ENCODE results near the gene S1PR4. TPM values are rescaled to one million over a fixed set of nuclear protein-coding genes. Genes with fewer than 3 reads are reported as not detected.
"Not testable (repeated sequence)": the region's sequence is repeated elsewhere in the genome, so short reads cannot be mapped to it uniquely, and the experiment has no call there.

Gene S1PR4
- total RNA-seq, 1 donor from 2014 or later = 0.10 TPM

- no peak for DNase-seq (ENCODE audit: low read depth)
These were observed 587 bp downstream of the S1PR4 start for GRCh38 chr19:3178973-3179738.

GRCh38 chr19:3179739-3180293, 1.2 kb downstream of the S1PR4 start:
- DNase-seq (ENCODE audit: low read depth) = no peak

- no peak for DNase-seq (ENCODE audit: low read depth)
These were observed 5.4 kb downstream of the S1PR4 start for GRCh38 chr19:3183721-3184641.

- no peak for DNase-seq (ENCODE audit: low read depth)
These were observed 6.4 kb downstream of the S1PR4 start for GRCh38 chr19:3184847-3185460.

GRCh38 chr19:3185461-3186159, 7.0 kb downstream of the S1PR4 start, which contains the start of gene NCLN:
TSS of gene NCLN (plus strand) at chr19:3185930. CDS start at chr19:3186031, 101 bp downstream.
- DNase-seq (ENCODE audit: low read depth) = peak; percentile 89

GRCh38 chr19:3186160-3186688, 7.7 kb downstream of the S1PR4 start:
- no peak for DNase-seq (ENCODE audit: low read depth)

- no peak for DNase-seq (ENCODE audit: low read depth)
These were observed 8.5 kb downstream of the S1PR4 start for GRCh38 chr19:3186891-3187661.

GRCh38 chr19:3187662-3188511, 9.3 kb downstream of the S1PR4 start:
- no peak for DNase-seq (ENCODE audit: low read depth)

- DNase-seq (ENCODE audit: low read depth) = no peak
These were observed 10.3 kb downstream of the S1PR4 start for GRCh38 chr19:3188627-3189596.

- DNase-seq (ENCODE audit: low read depth) = no peak
These were observed 11.3 kb downstream of the S1PR4 start for GRCh38 chr19:3189702-3190469.

GRCh38 chr19:3190470-3190770, 11.9 kb downstream of the S1PR4 start:
- no peak for DNase-seq (ENCODE audit: low read depth)

GRCh38 chr19:3190921-3191805, 12.6 kb downstream of the S1PR4 start:
- no peak for DNase-seq (ENCODE audit: low read depth)

GRCh38 chr19:3191806-3192104, 13.2 kb downstream of the S1PR4 start:
- DNase-seq (ENCODE audit: low read depth) = not testable (repeated sequence)

GRCh38 chr19:3192228-3192635, 13.7 kb downstream of the S1PR4 start:
- no peak for DNase-seq (ENCODE audit: low read depth)

GRCh38 chr19:3192684-3193083, 14.1 kb downstream of the S1PR4 start:
- no peak for DNase-seq (ENCODE audit: low read depth)

GRCh38 chr19:3193256-3194105, 14.9 kb downstream of the S1PR4 start:
- no peak for DNase-seq (ENCODE audit: low read depth)

All from renal cortical epithelial cell (primary cell).